K562 (cell line): ENCODE data around the gene ERAL1. TPM values are rescaled to one million over a fixed set of nuclear protein-coding genes. Genes with fewer than 3 reads are reported as not detected.

Experiments used
- CBFA2T2 ChIP-seq: fragments of 450-650 bp; conservative IDR thresholded peaks from 2 replicates; pipeline ENCODE4 v1.6.1; 2017; ENCODE audit warnings: mild to moderate bottlenecking
- ETV5 ChIP-seq: sonication (generic); formaldehyde crosslinking; IDR thresholded peaks from 2 replicates; pipeline ENCODE4 v1.4.0; 2020; ENCODE audit warnings: low read depth, mild to moderate bottlenecking, missing genetic modification reagents
- GTF2E2 ChIP-seq: fragments of 200-800 bp; sonication (Bioruptor generic); IDR thresholded peaks from 2 replicates; pipeline ENCODE4 v1.6.1; 2016; ENCODE audit warnings: missing genetic modification characterization, missing compliant biosample characterization
- PHB ChIP-seq: fragments of 250-450 bp; sonication (Bioruptor Pico); IDR thresholded peaks from 2 replicates; pipeline ENCODE4 v1.5.0; 2021
- POLR2G ChIP-seq: fragments of 200-400 bp; formaldehyde crosslinking; IDR thresholded peaks from 2 replicates; pipeline ENCODE4 v1.6.1; 2017; ENCODE audit warnings: low read depth, mild to moderate bottlenecking, antibody characterized with exemption, low read length, moderate library complexity
- PTRF ChIP-seq: fragments of 450-650 bp; IDR thresholded peaks from 2 replicates; pipeline ENCODE4 v1.6.1; 2016; ENCODE audit warnings: mild to moderate bottlenecking, missing genetic modification characterization, missing compliant biosample characterization
- TBP ChIP-seq: optimal IDR thresholded peaks from 2 replicates; pipeline ENCODE3; 2011; ENCODE audit warnings: low read depth, low read length, improper control_type of control experiment
- ZNF140 ChIP-seq: fragments of 250-450 bp; sonication (Bioruptor Pico); IDR thresholded peaks from 2 replicates; pipeline ENCODE4 v1.8.0; 2021; ENCODE audit warnings: moderate library complexity, mild to moderate bottlenecking, inconsistent platforms
- ZNF445 ChIP-seq: fragments of 250-450 bp; sonication (Bioruptor Pico); IDR thresholded peaks from 2 replicates; pipeline ENCODE4 v1.4.0; 2020; ENCODE audit warnings: low read depth, mild to moderate bottlenecking, moderate library complexity
- ZNF561 ChIP-seq: fragments of 450-650 bp; formaldehyde crosslinking; conservative IDR thresholded peaks from 2 replicates; pipeline ENCODE4 v1.4.0; 2020; ENCODE audit warnings: mild to moderate bottlenecking, moderate library complexity
- ZNF584 ChIP-seq: fragments of 200-800 bp; sonication (Bioruptor generic); IDR thresholded peaks from 2 replicates; pipeline ENCODE4 v1.6.1; 2016; ENCODE audit warnings: low read depth, mild to moderate bottlenecking, missing genetic modification characterization, missing compliant biosample characterization
- ZNF76 ChIP-seq: fragments of 250-450 bp; sonication (Bioruptor Pico); IDR thresholded peaks from 2 replicates; pipeline ENCODE4 v1.4.0; 2020; ENCODE audit warnings: mild to moderate bottlenecking, moderate library complexity, borderline replicate concordance
- ZNF77 ChIP-seq: fragments of 250-450 bp; sonication (Bioruptor Pico); IDR thresholded peaks from 2 replicates; pipeline ENCODE4 v1.5.0; 2020
- ZSCAN29 ChIP-seq: fragments of 450-650 bp; IDR thresholded peaks from 2 replicates; pipeline ENCODE4 v1.6.1; 2017
- polyA plus RNA-seq, 8 experiments: library from polyadenylated mRNA; depleted of rRNA in 4 of 8; stranded (reverse) in 5 of 8; unstranded in 3 of 8; fragments of >200 nt; fragmentation: Nextera tagmentation in 2 of 8; fragmentation: Illumina TruSeq in 1 of 8; extraction: Ambion mirVana in 2 of 8; extraction: Trizol in 1 of 8; gene quantifications; 2 replicates each; pipeline versions ENCODE4 v1.2.1 to v1.2.3, GENCODE V29; 2011 to 2014; ENCODE audit warnings: inconsistent platforms in 1 of 8, missing spikeins in 1 of 8
- total RNA-seq, 7 experiments: library from RNA; depleted of rRNA in 6 of 7; stranded (reverse); fragments of >200 nt in 6 of 7; fragmentation: Illumina TruSeq in 2 of 7; extraction: Trizol in 2 of 7; gene quantifications; 2 replicates each; pipeline versions ENCODE4 v1.2.1 to v1.2.3, GENCODE V29; 2011 to 2021; ENCODE audit warnings: low replicate concordance in 1 of 7
- TF ChIP-seq, protein P1 (sequence below): fragments of 450-650 bp; IDR thresholded peaks from 2 replicates; pipeline ENCODE4 v1.6.1; 2016; ENCODE audit warnings: mild to moderate bottlenecking, moderate library complexity
- TF ChIP-seq, protein P2 (sequence below): sonication (generic); formaldehyde crosslinking; IDR thresholded peaks from 2 replicates; pipeline ENCODE4 v1.8.0; 2022; ENCODE audit warnings: mild to moderate bottlenecking, missing genetic modification reagents

The ERAL1 gene
- total and polyA plus RNA-seq, 9 of the 15 experiments (the other 6 are each of a cell fraction or from before 2014, with no cell fraction given): 37.5 to 351 (median 106) TPM

DNA sequence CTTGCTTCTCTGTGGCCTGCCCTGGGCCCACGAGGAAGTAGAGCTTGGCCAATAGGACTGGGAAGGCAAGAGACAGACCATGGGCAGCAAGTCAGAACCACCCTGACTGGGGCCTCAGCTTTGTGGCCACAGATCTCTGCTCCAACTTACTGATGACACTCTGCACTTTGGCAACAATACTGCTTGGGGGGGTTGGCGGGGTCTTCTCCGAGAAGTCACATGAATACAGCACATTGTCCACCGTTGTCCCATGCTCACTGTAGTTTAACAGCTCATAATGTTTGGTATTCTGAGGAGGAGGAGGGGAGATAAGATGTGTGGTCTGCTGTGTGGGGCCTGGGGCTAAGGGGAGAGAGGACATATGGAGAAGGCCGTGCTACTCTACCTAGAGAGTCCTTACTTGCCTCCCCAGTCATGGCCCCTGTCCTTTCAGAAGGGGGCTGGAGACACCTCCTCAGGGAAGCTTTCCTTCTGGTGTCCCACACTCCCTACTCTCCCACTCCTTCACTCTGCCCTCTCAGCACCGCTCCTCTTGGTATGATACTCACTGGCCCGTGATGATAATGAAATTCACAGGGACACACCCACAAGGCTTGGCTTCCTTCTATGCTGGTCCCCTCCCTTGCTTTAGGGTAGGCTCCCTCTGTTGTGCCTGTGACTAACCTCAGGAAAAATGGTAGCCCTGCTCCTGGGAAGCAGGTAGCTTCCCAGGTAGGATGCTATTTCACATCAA lies 52.1 kb downstream of the ERAL1 start (continued):
- TF ChIP-seq, protein P1, sequence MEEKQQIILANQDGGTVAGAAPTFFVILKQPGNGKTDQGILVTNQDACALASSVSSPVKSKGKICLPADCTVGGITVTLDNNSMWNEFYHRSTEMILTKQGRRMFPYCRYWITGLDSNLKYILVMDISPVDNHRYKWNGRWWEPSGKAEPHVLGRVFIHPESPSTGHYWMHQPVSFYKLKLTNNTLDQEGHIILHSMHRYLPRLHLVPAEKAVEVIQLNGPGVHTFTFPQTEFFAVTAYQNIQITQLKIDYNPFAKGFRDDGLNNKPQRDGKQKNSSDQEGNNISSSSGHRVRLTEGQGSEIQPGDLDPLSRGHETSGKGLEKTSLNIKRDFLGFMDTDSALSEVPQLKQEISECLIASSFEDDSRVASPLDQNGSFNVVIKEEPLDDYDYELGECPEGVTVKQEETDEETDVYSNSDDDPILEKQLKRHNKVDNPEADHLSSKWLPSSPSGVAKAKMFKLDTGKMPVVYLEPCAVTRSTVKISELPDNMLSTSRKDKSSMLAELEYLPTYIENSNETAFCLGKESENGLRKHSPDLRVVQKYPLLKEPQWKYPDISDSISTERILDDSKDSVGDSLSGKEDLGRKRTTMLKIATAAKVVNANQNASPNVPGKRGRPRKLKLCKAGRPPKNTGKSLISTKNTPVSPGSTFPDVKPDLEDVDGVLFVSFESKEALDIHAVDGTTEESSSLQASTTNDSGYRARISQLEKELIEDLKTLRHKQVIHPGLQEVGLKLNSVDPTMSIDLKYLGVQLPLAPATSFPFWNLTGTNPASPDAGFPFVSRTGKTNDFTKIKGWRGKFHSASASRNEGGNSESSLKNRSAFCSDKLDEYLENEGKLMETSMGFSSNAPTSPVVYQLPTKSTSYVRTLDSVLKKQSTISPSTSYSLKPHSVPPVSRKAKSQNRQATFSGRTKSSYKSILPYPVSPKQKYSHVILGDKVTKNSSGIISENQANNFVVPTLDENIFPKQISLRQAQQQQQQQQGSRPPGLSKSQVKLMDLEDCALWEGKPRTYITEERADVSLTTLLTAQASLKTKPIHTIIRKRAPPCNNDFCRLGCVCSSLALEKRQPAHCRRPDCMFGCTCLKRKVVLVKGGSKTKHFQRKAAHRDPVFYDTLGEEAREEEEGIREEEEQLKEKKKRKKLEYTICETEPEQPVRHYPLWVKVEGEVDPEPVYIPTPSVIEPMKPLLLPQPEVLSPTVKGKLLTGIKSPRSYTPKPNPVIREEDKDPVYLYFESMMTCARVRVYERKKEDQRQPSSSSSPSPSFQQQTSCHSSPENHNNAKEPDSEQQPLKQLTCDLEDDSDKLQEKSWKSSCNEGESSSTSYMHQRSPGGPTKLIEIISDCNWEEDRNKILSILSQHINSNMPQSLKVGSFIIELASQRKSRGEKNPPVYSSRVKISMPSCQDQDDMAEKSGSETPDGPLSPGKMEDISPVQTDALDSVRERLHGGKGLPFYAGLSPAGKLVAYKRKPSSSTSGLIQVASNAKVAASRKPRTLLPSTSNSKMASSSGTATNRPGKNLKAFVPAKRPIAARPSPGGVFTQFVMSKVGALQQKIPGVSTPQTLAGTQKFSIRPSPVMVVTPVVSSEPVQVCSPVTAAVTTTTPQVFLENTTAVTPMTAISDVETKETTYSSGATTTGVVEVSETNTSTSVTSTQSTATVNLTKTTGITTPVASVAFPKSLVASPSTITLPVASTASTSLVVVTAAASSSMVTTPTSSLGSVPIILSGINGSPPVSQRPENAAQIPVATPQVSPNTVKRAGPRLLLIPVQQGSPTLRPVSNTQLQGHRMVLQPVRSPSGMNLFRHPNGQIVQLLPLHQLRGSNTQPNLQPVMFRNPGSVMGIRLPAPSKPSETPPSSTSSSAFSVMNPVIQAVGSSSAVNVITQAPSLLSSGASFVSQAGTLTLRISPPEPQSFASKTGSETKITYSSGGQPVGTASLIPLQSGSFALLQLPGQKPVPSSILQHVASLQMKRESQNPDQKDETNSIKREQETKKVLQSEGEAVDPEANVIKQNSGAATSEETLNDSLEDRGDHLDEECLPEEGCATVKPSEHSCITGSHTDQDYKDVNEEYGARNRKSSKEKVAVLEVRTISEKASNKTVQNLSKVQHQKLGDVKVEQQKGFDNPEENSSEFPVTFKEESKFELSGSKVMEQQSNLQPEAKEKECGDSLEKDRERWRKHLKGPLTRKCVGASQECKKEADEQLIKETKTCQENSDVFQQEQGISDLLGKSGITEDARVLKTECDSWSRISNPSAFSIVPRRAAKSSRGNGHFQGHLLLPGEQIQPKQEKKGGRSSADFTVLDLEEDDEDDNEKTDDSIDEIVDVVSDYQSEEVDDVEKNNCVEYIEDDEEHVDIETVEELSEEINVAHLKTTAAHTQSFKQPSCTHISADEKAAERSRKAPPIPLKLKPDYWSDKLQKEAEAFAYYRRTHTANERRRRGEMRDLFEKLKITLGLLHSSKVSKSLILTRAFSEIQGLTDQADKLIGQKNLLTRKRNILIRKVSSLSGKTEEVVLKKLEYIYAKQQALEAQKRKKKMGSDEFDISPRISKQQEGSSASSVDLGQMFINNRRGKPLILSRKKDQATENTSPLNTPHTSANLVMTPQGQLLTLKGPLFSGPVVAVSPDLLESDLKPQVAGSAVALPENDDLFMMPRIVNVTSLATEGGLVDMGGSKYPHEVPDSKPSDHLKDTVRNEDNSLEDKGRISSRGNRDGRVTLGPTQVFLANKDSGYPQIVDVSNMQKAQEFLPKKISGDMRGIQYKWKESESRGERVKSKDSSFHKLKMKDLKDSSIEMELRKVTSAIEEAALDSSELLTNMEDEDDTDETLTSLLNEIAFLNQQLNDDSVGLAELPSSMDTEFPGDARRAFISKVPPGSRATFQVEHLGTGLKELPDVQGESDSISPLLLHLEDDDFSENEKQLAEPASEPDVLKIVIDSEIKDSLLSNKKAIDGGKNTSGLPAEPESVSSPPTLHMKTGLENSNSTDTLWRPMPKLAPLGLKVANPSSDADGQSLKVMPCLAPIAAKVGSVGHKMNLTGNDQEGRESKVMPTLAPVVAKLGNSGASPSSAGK: no peak
- TF ChIP-seq ZNF76 (CRISPR knock-in tag) (no peak), POLR2G (no peak), GTF2E2 (tag) (no peak), ZNF561 (CRISPR knock-in tag) (no peak), ZSCAN29 (no peak), ZNF584 (no peak), PHB (CRISPR knock-in tag) (no peak), CBFA2T2 (no peak), ZNF445 (CRISPR knock-in tag) (no peak), TBP (peak; percentile 29), ZNF77 (CRISPR knock-in tag) (no peak), ZNF140 (CRISPR knock-in tag) (no peak), ETV5 (peak; percentile 32; the same call in 1 of the 2 replicates), PTRF (tag) (no peak)
- TF ChIP-seq, protein P2, sequence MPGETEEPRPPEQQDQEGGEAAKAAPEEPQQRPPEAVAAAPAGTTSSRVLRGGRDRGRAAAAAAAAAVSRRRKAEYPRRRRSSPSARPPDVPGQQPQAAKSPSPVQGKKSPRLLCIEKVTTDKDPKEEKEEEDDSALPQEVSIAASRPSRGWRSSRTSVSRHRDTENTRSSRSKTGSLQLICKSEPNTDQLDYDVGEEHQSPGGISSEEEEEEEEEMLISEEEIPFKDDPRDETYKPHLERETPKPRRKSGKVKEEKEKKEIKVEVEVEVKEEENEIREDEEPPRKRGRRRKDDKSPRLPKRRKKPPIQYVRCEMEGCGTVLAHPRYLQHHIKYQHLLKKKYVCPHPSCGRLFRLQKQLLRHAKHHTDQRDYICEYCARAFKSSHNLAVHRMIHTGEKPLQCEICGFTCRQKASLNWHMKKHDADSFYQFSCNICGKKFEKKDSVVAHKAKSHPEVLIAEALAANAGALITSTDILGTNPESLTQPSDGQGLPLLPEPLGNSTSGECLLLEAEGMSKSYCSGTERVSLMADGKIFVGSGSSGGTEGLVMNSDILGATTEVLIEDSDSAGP: no peak
